ENCODE measurements around the gene ATP5MK. TPM values are rescaled to one million over a fixed set of nuclear protein-coding genes. Genes with fewer than 3 reads are reported as not detected.
"Not testable (repeated sequence)": the region's sequence is repeated elsewhere in the genome, so short reads cannot be mapped to it uniquely, and the experiment has no call there.

Gene ATP5MK
- total RNA-seq, 1 donor from 2014 or later, result 102 TPM

DNA sequence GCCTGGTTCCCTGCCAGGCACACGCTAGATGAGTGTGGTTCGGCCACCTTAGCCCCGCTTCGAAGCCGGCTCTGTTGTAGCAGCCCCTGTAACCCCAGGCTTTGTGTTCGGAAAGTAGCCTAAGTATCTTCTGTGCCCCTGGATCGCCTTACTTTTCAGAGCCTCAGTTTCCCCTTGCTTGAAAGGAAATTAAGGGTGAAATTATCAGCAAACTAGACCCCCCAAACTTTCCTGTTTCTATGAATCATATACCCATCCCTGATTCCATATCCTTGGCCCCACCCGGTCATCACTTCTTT lies 463 bp upstream of the ATP5MK start:
- DNase-seq, result no peak

DNA sequence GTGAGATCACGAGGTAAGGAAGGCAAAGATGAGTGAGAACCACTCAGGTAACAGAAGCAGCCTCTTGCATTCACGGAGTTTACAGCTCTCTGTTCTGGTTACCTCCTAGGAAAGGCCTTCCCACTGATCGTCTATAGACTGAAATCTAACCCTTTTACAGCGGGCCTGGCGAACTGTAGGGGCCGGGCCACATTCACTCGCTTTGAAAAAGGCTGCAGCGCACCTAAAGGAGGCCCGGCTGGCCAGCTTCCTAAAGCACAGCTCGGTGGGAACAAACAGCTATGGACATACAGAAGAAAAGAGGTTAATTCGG lies 565 bp downstream of the ATP5MK start:
- peak; percentile 42 for DNase-seq

GRCh38 chr10:103394180-103394579 lies 2.1 kb downstream of the ATP5MK start:
- no peak for DNase-seq

DNA sequence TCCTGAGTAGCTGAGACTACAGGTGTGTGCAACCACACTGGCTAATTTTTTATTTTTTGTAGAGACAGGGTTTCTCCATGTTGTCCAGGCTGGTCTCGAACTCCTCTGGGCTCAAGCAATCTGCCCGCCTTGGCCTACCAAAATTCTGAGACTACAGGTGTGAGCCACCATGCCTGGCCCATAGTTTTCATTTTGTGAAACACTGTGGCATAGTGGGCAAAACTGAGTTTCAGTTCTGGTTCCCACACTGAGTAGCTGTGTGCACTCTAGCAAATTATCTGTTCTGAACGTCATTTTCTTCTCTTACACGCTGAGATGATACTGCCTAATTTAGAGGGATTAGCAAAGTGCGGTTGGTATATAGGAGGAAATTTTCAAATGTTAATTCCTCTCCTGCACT lies 13.5 kb downstream of the ATP5MK start:
- DNase-seq, result no peak

DNA sequence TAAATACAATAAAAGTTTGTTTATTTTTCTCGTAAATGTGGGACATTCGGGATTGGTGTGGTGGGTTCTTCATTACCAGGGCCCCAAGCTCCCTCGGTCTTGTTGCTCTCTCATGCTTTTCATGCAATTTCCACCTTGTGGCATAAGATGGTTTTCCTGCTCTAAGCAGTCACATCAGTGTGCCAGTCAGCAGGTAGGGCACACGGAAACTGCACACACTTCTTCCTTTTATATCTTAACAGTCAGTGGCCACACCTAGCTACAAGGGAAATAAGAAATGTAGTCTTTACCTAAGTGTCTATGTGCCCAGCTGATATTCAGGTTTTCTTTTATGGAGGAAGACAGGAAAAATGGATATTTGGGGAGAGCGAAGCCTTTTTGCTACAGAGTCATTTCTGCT lies 22.0 kb downstream of the ATP5MK start:
- DNase-seq, result no peak

GRCh38 chr10:103373544-103373943 lies 22.7 kb downstream of the ATP5MK start:
- DNase-seq, result no peak

DNA sequence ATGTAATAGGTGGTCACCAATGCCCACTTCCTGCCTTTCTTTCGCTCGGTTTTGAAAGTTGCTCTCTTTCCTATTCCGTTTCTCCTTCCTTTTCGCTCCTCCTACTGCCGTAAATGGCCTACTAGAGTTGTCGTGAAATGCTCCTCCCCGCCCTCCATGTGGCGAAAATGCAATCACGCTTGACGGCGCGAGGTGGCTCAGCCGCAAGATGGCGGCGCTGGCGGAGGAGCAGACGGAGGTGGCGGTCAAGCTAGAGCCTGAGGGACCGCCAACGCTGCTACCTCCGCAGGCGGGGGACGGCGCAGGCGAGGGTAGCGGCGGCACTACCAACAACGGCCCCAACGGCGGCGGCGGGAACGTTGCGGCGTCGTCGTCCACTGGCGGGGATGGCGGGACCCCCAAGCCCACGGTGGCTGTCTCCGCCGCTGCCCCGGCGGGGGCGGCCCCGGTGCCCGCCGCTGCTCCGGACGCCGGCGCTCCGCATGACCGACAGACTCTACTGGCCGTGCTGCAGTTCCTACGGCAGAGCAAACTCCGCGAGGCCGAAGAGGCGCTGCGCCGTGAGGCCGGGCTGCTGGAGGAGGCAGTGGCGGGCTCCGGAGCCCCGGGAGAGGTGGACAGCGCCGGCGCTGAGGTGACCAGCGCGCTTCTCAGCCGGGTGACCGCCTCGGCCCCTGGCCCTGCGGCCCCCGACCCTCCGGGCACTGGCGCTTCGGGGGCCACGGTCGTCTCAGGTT lies 28.3 kb downstream of the ATP5MK start, which contains the start of gene TAF5:
TAF5 (plus strand) TSS at position 195 of the 737 bp plus-strand sequence; CDS start at position 209, 14 bp downstream.
- peak; percentile 98 for DNase-seq

GRCh38 chr10:103367379-103367781 lies 28.9 kb downstream of the ATP5MK start:
- DNase-seq, result no peak

DNA sequence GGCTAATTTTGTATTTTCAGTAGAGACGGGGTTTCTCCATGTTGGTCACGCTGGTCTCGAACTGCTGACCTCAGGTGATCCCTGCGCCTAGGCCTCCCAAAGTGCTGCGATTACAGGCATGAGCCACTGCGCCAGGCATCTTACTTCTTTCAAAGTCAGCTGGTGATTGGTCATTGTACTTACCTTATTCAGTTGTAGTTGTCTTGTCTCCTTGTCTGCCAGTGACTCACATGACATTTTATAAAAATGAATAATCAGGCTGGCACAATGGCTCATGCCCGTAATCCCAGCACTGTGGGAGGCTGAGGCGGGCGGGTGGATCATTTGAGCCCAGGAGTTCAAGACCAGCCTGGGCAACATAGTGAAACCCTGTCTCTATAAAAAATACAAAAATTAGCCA lies 35.5 kb downstream of the ATP5MK start:
- DNase-seq, result not testable (repeated sequence)

GRCh38 chr10:103359493-103359892 lies 36.8 kb downstream of the ATP5MK start:
- DNase-seq, result not testable (repeated sequence)

- DNase-seq, result no peak
Observed at GRCh38 chr10:103355906-103356599, 40.2 kb downstream of the ATP5MK start.

DNA sequence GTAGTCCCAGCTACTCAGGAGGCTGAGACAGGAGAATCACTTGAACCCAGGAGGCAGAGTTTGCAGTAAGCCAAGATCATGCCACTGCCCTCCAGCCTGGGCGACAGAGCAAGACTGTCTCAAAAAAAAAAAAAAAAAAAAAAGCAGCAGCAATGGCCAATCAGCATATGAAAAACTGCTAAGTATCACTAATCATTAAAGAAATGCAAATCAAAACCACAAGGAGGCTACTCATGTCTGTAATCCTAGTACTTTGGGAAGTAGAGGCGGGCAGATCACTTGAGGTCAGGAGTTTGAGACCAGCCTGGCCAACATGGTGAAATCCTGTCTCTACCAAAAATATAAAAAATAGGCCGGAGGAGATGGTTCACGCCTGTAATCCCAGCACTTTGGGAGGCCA lies 41.7 kb downstream of the ATP5MK start:
- not testable (repeated sequence) for DNase-seq

GRCh38 chr10:103353281-103353680 lies 43.0 kb downstream of the ATP5MK start:
- DNase-seq, result no peak

DNA sequence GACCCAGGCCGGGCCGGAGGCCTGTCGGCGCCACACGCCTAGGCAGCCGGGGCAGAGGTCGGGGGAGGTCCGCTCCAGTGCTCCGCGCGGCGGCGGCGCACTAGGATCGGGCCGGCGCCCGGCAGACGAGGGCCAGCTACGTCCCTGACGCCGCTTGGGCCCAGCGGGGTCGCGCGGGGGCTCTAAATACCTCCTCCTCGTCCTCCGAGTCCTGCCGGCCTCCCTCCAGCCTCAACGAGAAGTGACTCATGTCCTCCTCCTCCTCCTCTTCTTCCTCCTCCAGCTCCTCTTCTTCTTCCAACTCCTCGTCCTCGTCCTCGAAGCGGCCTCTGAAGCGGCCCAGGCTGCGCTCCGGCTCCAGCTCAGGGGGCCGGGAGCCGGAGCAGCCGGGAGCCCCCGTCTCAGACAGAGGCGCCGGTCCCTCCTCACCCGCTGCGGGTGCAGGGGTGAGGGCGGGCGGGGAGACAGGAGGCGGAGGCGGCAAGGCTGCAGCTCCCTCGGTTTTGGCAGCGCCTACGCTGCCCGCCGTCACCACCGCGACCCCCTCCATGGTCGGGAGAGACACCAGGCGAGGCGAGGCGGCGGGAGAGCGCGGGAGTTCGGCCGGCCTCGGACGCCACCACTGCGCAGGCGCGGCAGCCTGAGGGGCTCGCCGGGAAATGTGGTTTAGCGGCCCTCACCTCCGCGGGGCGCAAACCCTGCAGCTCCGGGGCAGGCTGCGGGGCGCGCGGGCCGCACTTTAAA lies 45.6 kb downstream of the ATP5MK start, which contains the start of gene PCGF6:
PCGF6 (minus strand) TSS at position 624 of the 744 bp plus-strand sequence; CDS start at position 550, 74 bp downstream.
- DNase-seq, result peak; percentile 95

DNA sequence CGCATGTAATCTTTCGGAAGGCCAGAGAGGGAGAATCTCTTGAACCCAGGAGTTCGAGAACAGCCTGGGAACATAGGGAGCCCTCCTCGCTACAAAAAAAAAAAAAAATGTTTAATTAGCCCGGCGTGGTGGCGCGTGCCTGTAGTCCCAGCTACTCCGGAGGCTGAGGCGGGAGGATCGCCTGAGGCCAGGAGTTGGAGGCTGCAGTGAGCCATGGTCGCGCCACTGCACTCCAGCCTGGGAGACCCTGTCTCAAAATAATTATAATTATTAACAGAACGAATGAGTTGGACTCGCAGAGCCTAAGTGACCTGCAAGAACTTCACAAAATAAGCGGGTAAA lies 46.1 kb downstream of the ATP5MK start:
- DNase-seq, result peak; percentile 3

Other genes starting within 250 kb of the ATP5MK start
- 154 TPM for gene NT5C2, start 203.2 kb downstream of the ATP5MK start, total RNA-seq
- gene RPEL1, start 150.6 kb downstream of the ATP5MK start, total RNA-seq, result not detected
- 1.0 TPM for gene INA, start 119.3 kb downstream of the ATP5MK start, total RNA-seq
- 13.7 TPM for gene PCGF6, start 45.3 kb downstream of the ATP5MK start, total RNA-seq
- gene TAF5, start 28.5 kb downstream of the ATP5MK start, total RNA-seq, result 4.1 TPM
- 36.0 TPM for gene PDCD11, start 151 bp upstream of the ATP5MK start, total RNA-seq
- gene CALHM2, start 55.9 kb upstream of the ATP5MK start, total RNA-seq, result 10.1 TPM
- 0.10 TPM for gene CALHM1, start 62.4 kb upstream of the ATP5MK start, total RNA-seq
- gene CALHM3, start 82.8 kb upstream of the ATP5MK start, total RNA-seq, result not detected
- gene NEURL1, start 97.2 kb upstream of the ATP5MK start, total RNA-seq, result 46.2 TPM